T1000 (cell line): Measurements from ENCODE around the gene OBI1.

Experiments used
- DNase-seq: peaks from one replicate; lab custom pipeline; 2025; ENCODE audit warnings: mixed read lengths; lab: John Stamatoyannopoulos, UW

The OBI1 gene, protein sequence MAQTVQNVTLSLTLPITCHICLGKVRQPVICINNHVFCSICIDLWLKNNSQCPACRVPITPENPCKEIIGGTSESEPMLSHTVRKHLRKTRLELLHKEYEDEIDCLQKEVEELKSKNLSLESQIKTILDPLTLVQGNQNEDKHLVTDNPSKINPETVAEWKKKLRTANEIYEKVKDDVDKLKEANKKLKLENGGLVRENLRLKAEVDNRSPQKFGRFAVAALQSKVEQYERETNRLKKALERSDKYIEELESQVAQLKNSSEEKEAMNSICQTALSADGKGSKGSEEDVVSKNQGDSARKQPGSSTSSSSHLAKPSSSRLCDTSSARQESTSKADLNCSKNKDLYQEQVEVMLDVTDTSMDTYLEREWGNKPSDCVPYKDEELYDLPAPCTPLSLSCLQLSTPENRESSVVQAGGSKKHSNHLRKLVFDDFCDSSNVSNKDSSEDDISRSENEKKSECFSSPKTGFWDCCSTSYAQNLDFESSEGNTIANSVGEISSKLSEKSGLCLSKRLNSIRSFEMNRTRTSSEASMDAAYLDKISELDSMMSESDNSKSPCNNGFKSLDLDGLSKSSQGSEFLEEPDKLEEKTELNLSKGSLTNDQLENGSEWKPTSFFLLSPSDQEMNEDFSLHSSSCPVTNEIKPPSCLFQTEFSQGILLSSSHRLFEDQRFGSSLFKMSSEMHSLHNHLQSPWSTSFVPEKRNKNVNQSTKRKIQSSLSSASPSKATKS

DNA sequence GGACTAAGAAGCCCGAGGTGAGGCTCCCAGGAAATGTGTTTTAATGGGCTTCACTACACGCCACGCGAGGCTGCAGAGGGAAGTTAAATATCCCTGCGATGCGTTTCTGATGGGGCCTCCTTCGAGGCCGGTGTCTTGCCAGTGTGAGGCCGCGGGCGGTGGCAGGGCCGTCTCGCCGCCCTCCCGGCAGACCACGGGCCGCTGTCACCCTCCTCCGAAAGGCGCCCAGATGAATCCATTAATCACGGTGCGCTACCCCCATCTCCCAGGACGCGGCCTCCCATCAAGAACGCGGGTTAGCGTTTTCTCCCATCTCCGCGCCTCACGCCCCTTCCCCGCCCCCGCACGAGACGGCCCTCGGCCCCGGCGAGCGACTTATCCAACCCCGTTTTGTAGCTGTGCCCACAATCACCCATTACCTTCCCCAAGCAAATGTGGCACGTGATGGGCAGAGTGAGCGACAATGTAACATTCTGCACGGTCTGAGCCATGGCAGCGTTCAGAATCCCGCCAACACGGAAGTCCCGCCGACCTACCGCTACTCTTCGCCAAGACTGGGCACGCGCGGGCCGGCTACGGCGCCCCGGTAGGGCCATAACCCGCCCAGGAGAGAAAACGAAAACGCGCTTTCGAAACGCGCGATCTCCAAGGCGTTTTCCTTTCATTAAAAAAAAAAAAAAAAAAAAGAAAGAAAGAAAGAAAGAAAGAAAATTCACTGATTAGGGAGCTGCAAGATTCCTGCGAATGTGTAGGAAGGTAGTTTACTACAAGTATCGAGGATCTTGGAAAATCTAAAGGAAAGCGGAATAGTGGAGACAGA lies at the start of gene OBI1:
TSS of gene OBI1 (minus strand) at position 526 of the 820 bp plus-strand sequence. CDS start at position 491, 35 bp downstream.
- DNase-seq = peak; percentile 49

DNA sequence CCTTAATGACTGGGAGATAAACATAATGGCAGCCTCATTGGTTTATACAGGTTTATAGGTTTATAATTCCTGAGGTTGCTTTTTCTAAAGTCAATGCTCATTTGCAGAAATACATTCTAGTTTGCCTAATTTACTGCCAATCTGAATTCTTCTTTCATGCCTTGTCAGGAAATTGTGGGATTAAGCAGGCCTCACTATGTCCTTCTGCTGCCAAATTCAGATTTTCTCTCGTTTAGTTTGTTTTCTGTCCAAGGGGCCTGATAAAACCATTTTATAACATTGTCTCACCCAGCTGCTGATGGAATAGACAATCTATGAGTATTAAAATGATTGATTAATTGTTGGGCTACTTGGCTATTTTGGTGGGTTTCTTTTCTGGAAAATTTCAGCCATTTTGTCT lies 42.4 kb upstream of the OBI1 start:
- DNase-seq = no peak

DNA sequence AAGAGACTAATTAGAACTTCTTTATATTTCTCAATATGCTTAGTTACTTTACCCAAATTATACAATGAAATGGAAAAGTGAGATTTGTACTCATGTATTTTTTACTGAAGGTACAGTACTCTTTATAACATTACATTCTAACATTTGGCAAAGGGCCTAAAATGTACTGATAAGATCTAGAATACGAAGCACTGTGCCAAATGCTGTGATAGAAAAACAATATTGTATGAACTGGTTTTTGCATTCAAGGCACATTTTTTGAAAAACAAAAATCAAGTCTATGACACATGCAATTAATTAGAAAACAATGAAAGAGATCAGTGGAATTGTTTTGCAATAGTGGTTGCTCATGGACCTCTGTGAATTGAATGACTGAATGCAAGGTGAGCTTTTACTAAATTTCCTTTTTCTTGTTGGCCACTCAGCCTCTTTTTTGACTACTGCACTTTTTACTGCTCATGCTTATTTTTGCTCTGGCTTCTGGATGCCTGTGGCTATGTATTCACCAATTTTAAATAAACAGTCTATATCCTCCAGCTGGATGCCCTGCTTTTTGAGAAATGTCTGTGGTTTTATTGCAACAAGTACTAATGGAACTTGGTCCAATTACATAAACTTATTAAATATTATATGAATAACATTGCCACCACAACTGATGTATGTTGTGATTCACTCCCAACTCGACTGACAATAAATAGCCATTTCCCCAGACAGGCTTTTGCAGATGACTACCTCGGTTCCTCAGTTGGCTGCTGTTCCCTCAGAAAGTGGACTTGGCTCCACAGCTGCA lies 41.4 kb upstream of the OBI1 start:
- DNase-seq = no peak

DNA sequence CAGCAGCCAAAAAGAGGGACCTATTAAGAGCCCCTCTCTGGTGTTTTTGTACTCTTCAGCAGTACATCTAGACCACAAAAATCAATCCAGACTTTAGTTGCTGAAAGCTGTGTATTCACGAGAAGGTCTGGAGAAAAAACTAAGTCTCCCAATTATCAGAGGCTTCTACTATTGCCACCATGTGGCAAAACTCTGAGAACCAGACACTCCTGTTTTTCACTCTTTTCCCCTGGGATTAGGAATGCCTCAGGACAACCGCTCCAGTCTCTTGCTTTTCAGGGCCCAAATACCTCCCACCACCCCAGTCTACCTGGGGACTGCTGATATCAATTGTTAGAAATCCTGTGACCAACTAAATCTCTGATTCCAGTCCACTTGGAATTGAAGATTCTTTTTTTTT lies 30.1 kb upstream of the OBI1 start:
- no peak for DNase-seq

DNA sequence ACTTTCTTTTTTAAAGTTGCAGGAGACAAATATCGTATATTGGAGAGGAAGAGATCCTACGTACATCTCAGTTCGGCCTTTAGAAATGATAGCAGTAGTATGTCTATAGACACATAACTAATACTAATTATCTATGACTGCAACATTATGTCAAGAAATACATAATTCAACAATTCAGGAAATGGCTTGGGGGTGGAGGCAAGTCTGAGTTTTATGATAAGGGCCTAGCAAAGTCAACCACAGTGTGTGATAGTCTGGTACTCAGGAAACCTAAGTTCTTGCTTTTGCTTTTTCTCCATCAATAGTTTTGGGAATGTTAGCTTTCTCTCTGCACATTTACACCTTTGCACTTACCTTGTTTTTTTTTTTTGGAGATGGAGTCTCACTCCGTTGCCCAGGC lies 27.5 kb upstream of the OBI1 start:
- no peak for DNase-seq

DNA sequence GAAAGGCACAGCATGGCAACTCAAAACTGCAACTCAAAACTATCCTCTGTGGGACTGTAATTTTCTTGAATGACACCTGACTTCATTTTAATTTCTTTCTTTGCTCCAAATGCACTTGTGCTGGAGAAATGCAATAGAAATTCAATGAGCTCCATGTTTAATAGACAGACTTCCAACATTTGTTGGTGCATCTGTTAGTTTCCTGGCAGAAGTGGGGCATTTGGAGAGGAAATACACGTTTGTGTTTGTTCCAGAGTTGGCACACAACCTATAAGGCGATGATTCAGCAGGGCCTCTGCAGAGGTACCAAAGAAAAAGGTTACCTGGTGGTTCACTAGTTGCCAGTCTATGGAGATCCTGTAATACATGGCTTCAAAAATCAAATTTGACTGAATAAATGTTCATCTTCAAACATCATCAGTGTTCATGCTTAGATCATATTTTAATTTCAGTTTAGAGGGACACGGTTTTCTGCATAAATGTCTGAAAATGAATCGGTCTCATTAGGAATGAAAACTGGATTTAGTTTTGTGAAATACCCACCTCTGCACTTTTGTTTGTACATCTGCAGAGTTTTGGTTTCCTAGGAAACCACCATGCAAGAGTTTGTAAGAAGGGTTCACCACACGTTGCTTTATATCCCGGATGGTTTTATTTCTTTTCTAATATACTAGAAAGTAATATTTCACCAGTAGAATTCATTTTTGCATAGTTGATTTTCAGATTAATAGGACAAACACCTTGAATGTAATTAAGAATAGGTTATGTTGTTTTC lies 21.8 kb upstream of the OBI1 start:
- DNase-seq = no peak

DNA sequence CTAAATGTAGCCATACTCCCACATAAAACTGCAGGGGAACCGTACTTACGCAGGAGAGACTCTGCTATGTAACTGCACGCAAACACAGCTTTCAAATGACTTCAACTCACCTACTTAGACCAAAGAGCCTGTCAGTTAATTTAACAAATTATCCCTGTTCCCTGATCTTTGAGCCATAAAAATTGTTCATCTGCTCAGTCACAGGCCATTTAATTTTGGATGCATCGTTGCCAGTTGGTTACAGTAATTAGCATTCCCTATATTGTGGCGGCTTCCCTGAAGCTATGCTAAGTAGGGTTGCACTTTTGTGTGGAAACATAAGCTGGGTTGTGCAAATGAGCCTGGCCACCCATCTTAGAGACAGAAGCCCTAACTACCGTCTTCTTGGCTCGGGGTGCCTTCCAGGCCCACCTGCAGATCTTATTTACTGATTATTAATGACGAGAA lies 21.2 kb upstream of the OBI1 start:
- no peak for DNase-seq

DNA sequence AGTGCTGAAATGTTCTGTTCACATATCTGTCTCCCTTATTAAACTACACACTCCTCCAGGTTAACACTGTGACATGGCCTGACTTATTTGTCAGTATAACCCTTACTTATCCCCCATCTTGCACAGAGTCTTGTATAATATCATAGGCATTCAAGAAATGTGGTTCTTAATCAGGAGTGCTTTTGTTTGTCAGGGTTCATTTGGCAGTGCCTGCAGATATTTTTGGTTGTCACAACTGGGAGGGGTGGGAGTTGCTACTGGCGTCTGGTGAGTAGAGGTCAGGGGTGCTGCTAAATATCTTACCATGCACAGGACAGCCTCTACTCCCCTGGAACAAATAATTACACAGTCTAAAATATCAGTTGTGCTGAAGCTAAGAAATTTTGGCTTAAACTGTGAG lies 20.4 kb upstream of the OBI1 start:
- DNase-seq = no peak

DNA sequence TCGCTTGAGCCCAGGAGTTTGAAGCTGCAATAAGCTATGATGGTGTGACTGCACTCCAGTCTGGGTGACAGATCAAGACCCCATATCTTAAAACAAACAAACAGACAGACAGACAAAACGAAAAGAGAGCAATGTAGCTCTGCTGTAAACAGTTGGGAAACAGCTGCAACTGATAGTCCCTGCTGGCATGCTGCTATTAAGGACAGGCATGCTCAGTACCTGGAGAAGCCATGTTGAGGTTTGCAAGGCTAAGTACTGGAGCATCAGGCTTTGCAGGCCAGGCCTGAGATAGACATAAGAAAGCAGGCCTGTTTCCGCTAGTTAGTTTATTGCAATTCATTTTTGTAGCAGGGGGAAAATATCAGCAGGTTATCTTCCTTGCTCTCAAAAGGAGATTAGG lies 16.2 kb upstream of the OBI1 start:
- no peak for DNase-seq

DNA sequence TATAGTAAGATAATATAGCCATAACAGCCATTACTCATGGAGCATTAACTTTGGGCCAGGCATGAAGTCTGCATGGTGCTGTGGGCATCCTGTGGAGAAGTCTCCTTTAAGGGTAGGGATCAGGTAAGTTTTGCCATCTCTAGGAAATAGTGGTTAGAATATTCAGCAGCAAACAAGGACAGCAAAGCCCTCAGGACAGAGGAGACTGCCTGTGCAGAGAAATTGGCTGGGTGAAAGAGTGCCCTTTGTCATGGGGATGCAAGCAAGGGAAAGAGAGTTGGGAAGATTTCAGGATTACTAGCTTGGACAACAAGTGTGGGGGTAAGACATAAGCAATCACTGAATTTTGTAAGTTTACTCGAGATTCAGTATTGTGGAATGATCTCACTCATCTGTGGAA lies 15.7 kb upstream of the OBI1 start:
- no peak for DNase-seq

DNA sequence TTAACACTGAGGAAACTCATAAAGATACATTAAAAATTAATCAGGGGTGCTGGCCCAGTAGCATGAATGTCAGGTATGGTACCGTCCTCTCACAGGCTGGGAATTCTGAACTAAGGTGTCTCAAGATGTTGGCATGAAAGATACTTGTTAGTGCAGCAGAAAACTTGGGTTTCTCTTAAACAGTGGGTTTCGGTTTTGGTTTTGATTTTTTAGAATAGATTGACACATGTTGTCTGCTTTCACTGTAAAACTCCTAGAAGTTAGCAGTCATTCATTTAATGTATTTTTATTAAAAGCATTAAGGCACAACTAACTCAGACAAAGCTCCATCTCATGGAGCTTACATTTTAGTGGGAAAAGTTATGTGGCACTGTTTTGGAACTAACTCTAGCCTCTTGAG lies 3.5 kb upstream of the OBI1 start:
- DNase-seq = no peak

DNA sequence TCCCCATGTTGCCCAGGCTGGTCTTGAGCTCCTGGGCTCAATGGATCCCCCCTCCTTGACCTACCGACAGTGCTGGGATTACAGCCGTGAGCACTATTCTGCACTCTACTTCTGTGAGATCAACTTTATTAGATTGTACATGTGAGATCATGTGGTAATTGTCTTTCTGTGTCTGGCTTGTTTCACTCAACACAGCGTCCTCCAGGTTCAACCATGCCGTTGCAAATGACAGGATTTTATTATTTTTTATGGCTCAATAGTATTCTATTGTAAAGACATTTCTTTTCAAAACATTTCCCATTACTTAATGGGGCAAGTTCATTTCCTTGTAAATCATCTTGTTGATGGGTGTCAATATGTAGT lies 1.5 kb upstream of the OBI1 start:
- no peak for DNase-seq

DNA sequence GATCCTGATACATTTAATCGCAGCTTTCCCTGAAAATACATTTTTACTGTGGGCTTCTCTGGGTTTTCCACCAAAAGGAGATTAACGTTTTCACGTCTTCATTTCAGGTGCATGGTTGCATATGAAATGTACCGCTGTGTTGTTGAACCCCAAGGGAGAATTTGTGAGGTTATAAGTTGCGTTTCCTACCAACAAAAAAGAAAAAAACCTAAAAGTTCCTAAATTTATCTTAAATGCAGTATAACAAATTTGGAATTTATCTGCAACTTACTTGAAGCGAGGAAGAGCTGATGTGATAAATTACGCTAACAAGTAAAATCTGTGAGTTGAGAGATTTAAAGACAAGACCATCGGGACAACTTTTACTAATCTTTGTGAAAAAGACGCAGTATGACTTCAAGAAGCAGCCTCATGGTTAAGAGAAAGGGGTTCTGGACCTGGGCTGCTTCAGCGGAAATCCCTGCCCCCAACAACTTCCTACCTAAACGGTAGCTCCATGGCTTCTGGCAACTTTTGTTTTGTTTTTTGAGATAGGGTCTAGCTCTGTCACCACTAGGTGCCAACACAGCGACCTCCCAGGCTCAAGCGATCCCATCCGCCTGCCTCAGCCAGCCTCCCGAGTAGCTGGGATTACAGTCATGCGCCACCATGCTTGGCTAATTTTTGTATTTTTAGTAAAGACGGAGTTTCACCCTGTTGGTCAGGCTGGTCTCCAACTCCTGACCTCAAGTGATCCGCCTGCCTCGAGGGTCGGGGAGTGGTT lies 958 bp upstream of the OBI1 start:
- no peak for DNase-seq

DNA sequence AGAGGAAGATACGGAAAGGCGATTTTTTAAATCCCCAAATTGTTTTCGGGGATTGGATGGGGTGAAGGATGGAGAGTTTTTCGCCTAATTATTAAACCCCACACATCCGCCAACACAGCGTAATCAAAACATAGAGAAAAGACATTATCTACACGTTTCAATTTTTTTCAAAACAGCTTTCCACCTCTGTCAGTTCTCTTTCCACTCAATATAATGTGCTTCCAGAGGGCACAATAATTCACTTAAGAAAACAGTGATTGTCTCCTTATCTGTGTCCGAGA lies 435 bp upstream of the OBI1 start:
- DNase-seq = no peak

DNA sequence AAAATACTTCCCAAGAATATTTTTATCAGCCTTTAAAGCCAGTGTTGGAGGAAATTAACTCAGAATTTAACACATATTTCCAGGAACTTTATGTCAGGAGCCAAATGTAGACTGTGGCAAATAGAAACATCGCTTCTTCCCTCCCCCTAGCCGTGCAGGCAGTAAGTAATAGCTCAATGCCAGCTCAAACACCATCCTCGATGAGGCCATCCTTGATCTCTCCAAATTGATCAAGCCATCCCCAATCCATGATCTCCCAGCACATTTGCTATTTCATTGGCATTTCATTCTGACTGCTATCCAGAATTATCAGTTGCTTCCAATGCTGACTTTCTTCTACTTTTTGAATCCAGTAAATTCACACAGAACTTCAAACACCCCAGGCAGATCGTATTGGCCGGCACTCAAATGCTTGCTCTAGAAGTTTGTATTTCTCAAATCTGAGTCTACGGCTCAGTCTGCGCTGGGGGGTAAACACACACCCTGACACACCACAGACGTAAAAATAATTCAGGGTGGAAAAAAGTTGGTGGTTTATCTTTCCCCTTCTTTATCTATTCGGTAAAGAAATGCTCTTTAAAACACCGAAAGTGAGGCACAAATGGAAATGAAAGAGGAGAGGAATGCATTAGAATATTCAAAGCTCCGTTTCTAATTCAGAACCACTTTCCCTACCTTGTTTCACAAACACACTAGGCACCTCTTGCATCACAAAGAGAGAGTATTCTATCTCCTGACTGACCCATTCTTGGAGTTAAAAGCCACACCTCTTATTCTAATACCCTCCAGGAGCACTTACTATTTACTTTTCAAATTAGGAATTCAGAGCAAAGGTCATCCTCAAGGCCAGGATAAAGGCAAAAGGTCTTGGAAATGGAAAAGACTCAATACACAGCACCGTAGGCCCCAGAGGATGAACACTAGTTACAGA lies 991 bp downstream of the OBI1 start:
- DNase-seq = no peak

DNA sequence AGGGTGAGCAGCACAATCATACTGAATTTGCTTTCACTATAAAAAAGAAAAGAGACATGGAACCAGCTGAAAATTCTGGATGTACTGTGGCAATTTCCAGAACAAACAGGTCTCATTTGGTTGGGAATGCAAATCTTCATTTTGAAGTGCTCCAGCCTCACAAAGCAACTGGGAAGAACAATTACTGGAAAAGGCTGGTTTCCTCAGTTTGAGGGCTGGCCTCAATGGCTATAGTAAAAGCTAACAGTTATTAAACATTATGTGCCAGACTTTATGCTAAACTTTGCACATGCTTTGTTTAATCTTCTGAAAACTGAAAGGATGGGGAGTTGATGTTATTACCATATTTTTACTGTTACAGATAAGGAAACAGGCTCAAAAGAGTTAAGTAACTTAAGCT lies 3.0 kb downstream of the OBI1 start:
- no peak for DNase-seq

DNA sequence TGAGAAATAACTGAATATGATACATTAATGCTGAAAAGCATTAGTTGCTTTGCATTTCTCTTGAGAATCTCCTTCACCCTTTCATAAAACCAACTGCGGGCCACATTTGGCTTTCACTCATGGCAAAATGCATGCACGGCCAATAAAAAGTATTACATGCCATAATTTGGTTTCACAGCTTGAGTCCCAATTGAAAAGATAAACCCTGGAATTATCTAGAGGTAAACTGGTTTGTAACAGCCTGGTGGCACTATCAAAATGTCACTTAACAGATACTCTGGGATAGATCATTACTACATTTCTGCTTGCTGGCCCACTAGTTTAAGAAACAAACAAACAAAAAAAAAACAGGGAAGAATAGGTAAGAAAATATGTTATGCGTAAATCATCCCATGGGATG lies 3.9 kb downstream of the OBI1 start:
- no peak for DNase-seq

DNA sequence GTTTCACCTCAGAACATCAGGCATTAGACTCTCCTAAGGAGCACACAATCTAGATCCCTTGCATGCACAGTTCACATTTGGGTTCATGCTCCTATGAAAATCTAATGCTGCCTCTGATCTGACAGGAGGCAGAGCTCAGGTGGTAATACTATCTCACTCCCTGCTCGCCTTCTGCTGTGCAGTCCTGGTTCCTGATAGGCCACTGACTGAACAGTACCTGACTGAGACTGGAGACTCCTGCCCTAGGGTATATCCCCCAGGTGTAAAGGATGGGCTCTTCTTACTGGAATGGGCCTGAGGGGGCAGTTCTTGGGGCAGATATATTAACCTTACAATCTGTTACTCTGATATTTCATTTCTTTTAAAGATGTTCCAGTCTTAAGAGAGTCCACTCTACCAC lies 6.3 kb downstream of the OBI1 start:
- DNase-seq = no peak

DNA sequence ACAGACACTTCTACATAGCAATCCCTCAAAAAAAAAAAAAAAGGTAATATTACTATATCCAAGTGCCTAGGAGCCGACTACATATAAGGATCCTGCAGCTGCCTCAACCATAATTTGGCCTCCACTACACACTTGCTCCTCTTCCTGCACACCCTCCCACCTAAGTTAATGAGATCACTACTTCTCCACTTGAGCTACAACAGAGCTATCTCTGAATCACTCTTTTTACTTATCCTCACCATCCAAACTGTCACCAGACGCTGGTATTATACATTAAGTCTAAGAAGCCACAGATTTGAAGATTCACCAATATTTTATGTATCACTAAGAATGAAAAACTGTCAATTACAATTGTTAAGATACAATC lies 8.3 kb downstream of the OBI1 start:
- no peak for DNase-seq
